ENCODE measurements around the gene CD248.
A peak's percentile ranks its signal among the peaks of the same experiment; 100 is the strongest.

Gene CD248

GRCh38 chr11:66347425-66348276 lies 30.8 kb upstream of the CD248 start, which contains the start of gene B4GAT1:
TSS of gene B4GAT1 (minus strand) at chr11:66347629. CDS start at chr11:66347545, 84 bp downstream.
- TF ChIP-seq CTCF (IDR thresholded peaks at IDR 0.05; ENCODE audit: borderline replicate concordance, control extremely low read depth, extremely low read depth, insufficient read depth, missing control alignments) = no peak
- in situ Hi-C loops (cut with MboI; ENCODE audit: low sequenced_read_pairs, unreplicated experiment) = no loop called here
- DNase-seq (ENCODE audit: low spot score) = peak; percentile 86

- TF ChIP-seq CTCF (IDR thresholded peaks at IDR 0.05; ENCODE audit: borderline replicate concordance, control extremely low read depth, extremely low read depth, insufficient read depth, missing control alignments) = no peak
- in situ Hi-C loops (cut with MboI; ENCODE audit: low sequenced_read_pairs, unreplicated experiment) = no loop called here
- DNase-seq (ENCODE audit: low spot score) = no peak
These were observed 29.9 kb upstream of the CD248 start for GRCh38 chr11:66346476-66347424.

GRCh38 chr11:66345316-66345649 lies 28.4 kb upstream of the CD248 start:
- no peak for DNase-seq (ENCODE audit: low spot score)
- no peak for TF ChIP-seq CTCF (IDR thresholded peaks at IDR 0.05; ENCODE audit: borderline replicate concordance, control extremely low read depth, extremely low read depth, insufficient read depth, missing control alignments)
- in situ Hi-C loops (cut with MboI; ENCODE audit: low sequenced_read_pairs, unreplicated experiment) = no loop called here

GRCh38 chr11:66344550-66345315 lies 27.9 kb upstream of the CD248 start, which contains the start of gene BRMS1:
TSS of gene BRMS1 (minus strand) at chr11:66345104. CDS start at chr11:66342234, 2,870 bp downstream.
- in situ Hi-C loops (cut with MboI; ENCODE audit: low sequenced_read_pairs, unreplicated experiment) = no loop called here
- no peak for TF ChIP-seq CTCF (IDR thresholded peaks at IDR 0.05; ENCODE audit: borderline replicate concordance, control extremely low read depth, extremely low read depth, insufficient read depth, missing control alignments)
- DNase-seq (ENCODE audit: low spot score) = peak; percentile 98

- in situ Hi-C loops (cut with MboI; ENCODE audit: low sequenced_read_pairs, unreplicated experiment) = no loop called here
- no peak for TF ChIP-seq CTCF (IDR thresholded peaks at IDR 0.05; ENCODE audit: borderline replicate concordance, control extremely low read depth, extremely low read depth, insufficient read depth, missing control alignments)
These were observed 26.3 kb upstream of the CD248 start for GRCh38 chr11:66343176-66343575.

More at GRCh38 chr11:66343176-66343575, 26.3 kb upstream of the CD248 start:
- no peak for DNase-seq (ENCODE audit: low spot score)

All from GM13976 (cell line).